Endometrial microvascular endothelial cells (primary cell): ENCODE measurements around the gene ASB2. TPM values are rescaled to one million over a fixed set of nuclear protein-coding genes. Genes with fewer than 3 reads are reported as not detected.

Source experiments
- in situ Hi-C: cut with HindIII; loops from 2 replicates; pipeline ENCODE4 v1.10.0; 2017; ENCODE audit warnings: low sequenced_read_pairs, low pct_unique_long_range_greater_than_20kb; ENCODE audit errors: inconsistent ontology term
- total RNA-seq: library from RNA; depleted of rRNA; stranded (reverse); fragments of >200 nt; gene quantifications from one replicate; pipeline ENCODE4 v1.2.3, GENCODE V29; 2015; ENCODE audit errors: inconsistent ontology term

The ASB2 gene
- total RNA-seq, 1 donor from 2014 or later = not detected

GRCh38 chr14:93984070-93984469 lies 7.7 kb upstream of the ASB2 start:
- in situ Hi-C loops = no loop called here

DNA sequence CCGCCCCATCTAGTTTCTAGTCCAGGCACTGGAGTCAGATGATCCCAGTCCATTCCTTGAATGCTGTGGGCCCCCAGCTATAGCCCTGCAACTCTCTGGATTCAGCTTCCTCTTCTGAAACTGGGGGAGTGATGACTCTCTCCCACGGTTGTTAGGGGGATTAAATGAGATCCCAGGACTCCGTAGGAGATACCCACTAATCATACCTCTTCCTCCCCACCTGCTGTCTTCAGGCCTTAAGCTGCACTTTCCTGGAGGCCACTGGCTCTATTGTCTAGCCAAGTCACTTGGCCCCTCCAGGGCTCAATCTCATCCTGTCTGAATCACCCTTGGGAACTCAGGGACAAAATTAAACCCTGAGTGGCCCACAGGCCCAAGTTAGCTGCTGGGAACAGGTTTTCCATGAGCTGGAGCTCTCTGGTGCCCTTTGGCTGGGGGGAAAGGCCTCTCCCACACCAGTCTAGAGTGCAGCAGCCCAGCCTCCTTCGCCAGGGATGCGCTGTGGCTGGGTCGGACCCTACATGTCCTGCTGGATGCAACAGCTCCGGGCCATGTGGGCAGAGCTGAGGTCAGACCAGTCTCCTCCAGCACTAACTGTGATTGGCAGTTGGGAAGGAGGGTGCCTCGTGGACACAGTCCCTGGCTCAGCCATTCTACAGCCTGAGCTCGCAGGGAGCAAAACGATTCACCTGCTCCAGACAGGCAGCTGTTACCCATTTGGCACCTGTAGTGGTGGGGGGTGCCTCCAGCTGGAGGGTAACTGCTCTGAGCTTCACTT lies 6.0 kb upstream of the ASB2 start:
- in situ Hi-C loops = no loop called here

DNA sequence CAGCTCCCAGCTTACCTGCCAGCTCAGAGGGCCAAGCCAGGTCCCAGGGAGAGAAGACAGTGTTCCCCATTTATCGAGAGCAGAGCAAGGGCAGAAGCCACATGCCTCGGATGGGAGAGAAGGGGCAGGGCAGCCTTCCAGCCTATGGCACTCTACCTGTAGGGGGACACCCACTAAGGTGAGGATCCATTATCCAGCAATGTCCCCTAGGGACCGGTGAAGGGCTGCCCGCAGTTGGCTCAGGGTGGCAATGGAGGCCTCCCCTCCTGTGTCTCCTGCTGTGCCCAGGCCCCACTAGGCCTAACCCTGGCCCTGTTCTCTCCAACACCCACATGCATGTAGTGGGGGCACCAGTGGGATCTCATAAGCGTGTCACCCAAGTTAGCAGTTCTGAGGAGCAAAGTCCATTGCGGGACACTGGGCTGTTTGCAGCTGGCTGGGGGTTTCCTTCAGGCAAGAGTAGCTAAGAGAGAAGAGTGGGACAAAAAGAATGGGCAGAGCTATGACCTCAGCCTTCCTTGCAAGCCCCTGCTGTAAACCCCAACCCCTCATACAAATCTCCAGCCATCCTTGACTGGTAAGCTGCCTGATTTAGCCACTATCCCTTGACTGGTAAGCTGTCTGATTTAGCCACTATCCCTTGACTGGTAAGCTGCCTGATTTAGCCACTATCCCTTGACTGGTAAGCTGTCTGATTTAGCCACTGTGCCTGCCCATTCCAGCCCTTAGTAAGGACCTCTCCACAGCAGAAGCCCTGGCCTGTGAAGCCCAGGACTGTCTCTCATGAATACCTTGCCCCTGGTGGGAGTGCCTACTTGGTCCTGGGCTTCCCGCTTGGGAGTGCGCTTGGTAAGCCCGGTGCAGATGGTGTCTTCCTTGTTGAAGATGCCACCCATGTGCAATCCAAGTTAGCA lies 5.2 kb upstream of the ASB2 start:
- in situ Hi-C loops = no loop called here

DNA sequence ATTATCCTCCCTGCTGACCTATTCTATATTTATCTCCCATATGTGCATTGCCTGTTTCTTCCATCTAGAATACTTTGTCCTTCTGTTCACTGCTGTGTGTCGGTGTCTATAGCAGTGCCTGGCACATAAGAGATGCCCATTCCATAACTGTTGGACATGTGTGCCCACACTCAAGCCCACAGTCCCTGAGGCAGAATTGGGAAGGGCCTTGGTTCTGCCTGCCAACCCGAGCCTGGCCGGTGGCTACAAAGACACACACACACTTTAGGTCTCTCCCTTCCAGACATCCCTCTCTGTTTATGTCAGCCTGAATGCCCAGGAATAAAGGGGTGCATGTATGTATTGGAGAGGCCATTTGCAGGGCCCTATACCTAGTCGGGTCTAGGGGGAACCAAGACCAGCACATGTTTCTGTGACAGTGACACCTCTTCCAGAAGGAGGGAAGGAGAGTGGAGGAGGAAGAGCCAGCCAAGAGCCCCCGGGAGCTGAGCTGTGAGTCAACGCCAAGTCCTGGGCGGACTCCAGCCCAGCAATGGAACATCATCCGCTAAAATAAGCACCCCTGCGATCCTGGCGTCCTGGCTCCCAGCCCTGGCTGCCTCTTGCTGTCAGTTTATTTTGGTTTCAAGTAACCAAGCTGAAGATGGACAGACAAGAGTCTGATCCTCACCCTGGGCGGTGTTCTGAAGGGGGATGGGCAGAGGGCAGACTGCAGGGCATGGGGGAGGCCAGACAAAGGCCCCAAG lies 4.3 kb upstream of the ASB2 start:
- in situ Hi-C loops = no loop called here

DNA sequence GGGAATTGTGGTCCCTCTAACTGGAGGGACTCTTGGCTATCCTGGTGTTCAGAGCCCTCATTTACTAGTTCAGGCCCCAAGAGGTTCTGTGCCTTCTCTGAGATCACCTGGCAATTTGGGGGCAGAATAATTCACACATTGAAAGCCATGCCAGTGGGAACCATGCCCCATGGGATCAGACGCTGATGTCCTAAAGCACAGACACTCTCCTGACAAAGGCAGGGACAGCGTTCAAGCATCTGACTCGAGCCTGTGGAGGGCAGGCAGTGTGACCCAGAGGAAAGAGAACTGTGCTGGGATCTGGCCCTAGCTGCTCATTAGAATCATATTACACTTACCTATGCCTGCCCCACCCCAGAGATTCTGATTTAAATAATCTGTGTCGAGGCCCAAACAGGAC lies 2.4 kb upstream of the ASB2 start:
- in situ Hi-C loops = no loop called here

GRCh38 chr14:93977790-93978581 lies 1.6 kb upstream of the ASB2 start:
- in situ Hi-C loops = no loop called here

DNA sequence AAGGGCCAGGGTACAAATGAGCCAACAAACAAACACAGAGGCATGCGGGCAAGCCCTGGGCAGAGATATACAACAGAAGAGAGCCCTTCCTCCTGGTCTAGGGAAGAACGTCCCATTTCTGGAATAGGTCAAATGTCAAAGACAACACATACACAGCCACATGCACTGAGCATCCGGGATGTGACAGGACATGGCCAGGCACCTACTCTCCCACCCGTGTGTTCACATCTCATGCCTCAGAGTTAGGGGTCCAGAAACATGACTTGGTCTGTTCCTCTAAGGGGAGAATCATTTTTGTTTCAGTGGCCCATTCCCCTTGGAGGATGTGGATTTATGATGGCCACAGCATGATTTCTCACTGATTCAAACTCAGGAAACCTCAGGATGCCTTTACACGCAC lies 801 bp upstream of the ASB2 start:
- in situ Hi-C loops = no loop called here

- in situ Hi-C loops = no loop called here
Measured at GRCh38 chr14:93975791-93976476, 436 bp downstream of the ASB2 start.

GRCh38 chr14:93974833-93975232 lies 1.5 kb downstream of the ASB2 start:
- in situ Hi-C loops = no loop called here

DNA sequence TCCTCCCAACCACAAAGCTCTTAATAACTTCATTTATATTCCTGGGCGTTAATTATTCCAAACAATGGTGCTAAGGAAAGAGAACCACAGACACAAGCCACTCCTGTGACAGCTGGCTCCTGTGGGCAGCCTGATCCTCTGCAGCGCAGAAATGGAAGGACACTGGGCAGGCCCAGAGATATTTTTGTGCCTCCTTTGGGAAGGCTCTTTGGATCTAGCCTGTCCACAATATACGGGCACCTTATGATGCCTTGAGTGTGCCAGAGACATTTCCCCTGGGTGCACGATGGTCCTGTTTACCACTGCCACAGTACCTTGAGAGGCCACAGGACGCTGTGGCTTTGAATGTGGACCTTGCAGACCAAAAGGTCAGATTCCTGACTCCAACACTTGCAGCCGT lies 2.1 kb downstream of the ASB2 start:
- in situ Hi-C loops = no loop called here

DNA sequence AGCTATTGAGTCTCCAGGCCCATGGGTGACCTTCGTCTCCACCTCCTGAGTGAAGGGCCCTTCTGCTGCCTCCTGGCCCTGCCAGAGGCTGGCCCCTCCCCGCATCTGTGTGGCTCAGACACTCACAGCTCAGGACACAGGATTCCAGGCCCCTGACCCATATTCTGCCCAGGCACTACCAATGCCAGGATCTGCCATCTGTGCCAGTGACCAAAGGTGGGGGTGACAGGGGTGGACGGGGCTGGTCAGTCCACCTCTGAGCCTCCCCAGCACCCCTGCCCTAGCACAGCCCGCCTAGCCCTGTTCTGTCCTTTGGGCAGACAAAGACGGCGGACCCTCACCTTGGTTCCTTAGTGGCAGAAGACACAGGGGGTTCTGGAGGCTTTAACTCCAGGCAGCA lies 2.8 kb downstream of the ASB2 start:
- in situ Hi-C loops = no loop called here

DNA sequence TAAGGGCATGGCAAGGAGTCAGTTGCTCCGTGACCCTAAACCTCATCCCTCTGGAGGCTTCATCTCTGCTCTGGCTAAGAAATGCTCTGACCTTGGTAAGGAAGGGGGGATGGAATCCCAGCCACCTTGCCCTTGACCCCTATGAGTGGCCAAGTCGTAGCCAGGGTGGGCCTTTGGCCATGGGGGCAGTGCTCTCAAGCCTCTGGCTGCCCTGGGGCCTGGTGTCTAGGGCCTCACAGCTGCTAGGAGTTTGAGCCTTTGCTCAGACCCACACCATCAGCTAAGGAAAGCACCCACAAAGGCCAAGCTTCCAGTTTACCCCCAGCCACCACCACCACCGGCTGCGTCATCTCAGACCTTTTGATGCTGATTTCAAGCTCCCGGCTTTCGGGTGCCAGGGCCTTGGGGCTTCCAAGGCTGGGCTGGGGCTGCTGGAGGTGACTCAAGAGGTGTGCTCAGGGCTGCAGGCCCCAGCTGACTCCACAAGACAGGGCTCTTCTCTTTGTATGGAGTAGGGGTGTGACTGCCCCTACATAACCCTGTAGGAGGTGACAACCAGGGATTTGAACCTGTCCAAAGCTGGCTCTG lies 3.7 kb downstream of the ASB2 start:
- in situ Hi-C loops = no loop called here

GRCh38 chr14:93971635-93972027 lies 4.7 kb downstream of the ASB2 start:
- in situ Hi-C loops = no loop called here

DNA sequence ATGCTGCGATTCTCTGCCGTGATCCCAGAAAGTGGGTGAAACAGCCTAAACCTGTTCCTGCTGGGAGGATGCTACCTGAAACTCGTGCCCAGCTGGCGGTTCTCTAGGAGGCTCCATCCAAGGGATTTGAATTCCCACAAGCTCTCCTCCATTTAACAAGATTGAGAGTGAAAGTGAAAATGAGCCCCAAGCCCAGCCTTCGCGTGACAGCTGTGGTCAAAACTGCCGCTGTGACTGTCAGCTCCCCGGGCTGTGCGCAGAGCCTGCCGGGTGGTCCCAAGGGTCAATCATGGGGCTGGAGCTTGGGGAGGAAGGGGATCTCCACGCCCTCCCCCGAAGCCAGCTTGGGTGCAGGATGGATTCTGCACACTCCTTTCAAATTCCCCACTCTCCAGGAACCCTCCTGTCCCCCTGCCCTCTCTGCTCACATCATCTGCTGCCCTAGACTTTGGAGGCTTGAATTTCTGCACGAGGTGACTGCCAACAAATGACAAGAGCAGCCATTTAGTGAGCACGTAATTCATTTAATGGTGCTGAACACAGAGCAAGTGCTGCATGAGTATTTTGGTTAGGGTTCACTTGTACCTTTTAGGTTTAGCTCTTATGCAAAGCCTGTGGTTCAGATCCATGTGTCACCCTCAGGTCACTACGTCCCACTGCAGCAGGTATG lies 5.3 kb downstream of the ASB2 start:
- in situ Hi-C loops = no loop called here

DNA sequence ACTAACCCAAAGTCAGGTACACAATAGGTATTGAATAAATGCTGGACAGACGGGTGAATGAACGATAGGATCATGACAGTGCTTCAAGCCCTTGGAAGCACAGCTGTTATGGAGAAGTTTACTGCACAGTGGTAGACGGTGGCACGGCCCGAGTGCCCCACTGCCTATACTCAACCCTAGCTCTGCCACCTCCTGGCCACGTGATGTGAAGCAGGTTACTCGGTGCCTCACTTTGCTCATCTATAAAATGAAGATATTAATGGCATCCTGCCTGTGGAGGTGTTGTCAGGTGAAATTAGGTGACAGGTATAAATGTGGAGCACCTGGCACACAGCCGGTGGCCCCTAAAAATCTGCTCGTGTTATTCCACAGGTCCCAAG lies 5.8 kb downstream of the ASB2 start:
- in situ Hi-C loops = no loop called here

- in situ Hi-C loops = no loop called here
Measured at GRCh38 chr14:93969082-93969828, 7.1 kb downstream of the ASB2 start.
